Endothelial cell of umbilical vein (primary cell): ENCODE data around the gene HSD17B2. TPM values are rescaled to one million over a fixed set of nuclear protein-coding genes. Genes with fewer than 3 reads are reported as not detected.

Experiments
- BruUV-seq: library from RNA; stranded (reverse); fragments of 400-500 nt; replicated peaks from 2 replicates; lab custom pipeline; 2021; lab: Mats Ljungman, UMichigan
- CTCF ChIA-PET: fragments of 300-600, 350-600 bp; sonication (Branson Sonifier 250); formaldehyde crosslinking; loops from one replicate; lab custom pipeline; 2021; ENCODE audit warnings: antibody characterized with exemption, inconsistent platforms; lab: Charles Lee
- POLR2A ChIA-PET: fragments of 300-600, 350-600 bp; sonication (Branson Sonifier 250); formaldehyde crosslinking; loops from one replicate; lab custom pipeline; 2021; ENCODE audit warnings: antibody characterized with exemption, inconsistent platforms; lab: Charles Lee
- DNase-seq: peaks from one replicate; pipeline ENCODE4 v3.0.0-alpha.2; 2011; ENCODE audit warnings: low read depth, low spot score
- FAIRE-seq: peaks from 2 replicates; lab custom pipeline; 2011; peaks lifted over from hg19 to GRCh38; lab: Jason Lieb, UNC
- H2AFZ ChIP-seq: 2 replicates; pipeline ENCODE4 v1.6.0; 2012; ENCODE audit warnings: low read depth, low read length, control low read depth, inconsistent platforms
- H3K27ac ChIP-seq: 2 replicates; pipeline ENCODE4 v1.5.1; 2011; ENCODE audit warnings: low read depth, mild to moderate bottlenecking, control low read depth, low read length, moderate library complexity; ENCODE audit not compliant: insufficient read depth
- H3K27me3 ChIP-seq, 2 experiments: 2 replicates each; pipeline versions ENCODE4 v1.6.0 to v1.6.1; 2011; ENCODE audit warnings: low read length in 2 of 2, mixed read lengths in 1 of 2; ENCODE audit not compliant: control insufficient read depth in 2 of 2, insufficient read depth in 2 of 2
- H3K36me3 ChIP-seq, 2 experiments: 2 replicates in 1 of 2; 3 replicates in 1 of 2; pipeline ENCODE4 v1.5.1; 2011; ENCODE audit warnings: low read length in 2 of 2, mild to moderate bottlenecking in 1 of 2, moderate library complexity in 1 of 2; ENCODE audit not compliant: control insufficient read depth in 2 of 2, insufficient read depth in 2 of 2; ENCODE audit errors: extremely low read depth in 1 of 2
- H3K4me1 ChIP-seq: 3 replicates; pipeline ENCODE4 v1.5.1; 2011; ENCODE audit warnings: mild to moderate bottlenecking, low read length; ENCODE audit not compliant: control insufficient read depth, insufficient read depth; ENCODE audit errors: extremely low read depth
- H3K4me2 ChIP-seq: 2 replicates; pipeline ENCODE4 v1.6.1; 2011; ENCODE audit warnings: low read length, control low read depth, mixed read lengths; ENCODE audit not compliant: insufficient read depth
- H3K4me3 ChIP-seq, 3 experiments: fragments of 200-600 bp in 1 of 3; sonication (generic), shearing (Covaris generic) in 1 of 3; replicated peaks in 1 of 3; 2 replicates each; pipeline ENCODE4 v1.5.1; 2011 to 2016; ENCODE audit warnings: control low read depth in 3 of 3, low read length in 3 of 3, mild to moderate bottlenecking in 2 of 3, inconsistent platforms in 1 of 3, low read depth in 1 of 3, moderate library complexity in 1 of 3; ENCODE audit not compliant: insufficient read depth in 1 of 3
- H3K79me2 ChIP-seq: 2 replicates; pipeline ENCODE4 v1.6.0; 2012; ENCODE audit warnings: low read length, inconsistent platforms; ENCODE audit not compliant: control insufficient read depth, insufficient read depth
- H3K9ac ChIP-seq: replicated peaks from 2 replicates; pipeline ENCODE3; 2011; ENCODE audit warnings: low read length, control low read depth; ENCODE audit not compliant: insufficient read depth; ENCODE audit errors: extremely low read depth
- H3K9me1 ChIP-seq: replicated peaks from 3 replicates; pipeline ENCODE4 v1.6.0; 2011; ENCODE audit warnings: mild to moderate bottlenecking, low read length; ENCODE audit not compliant: control insufficient read depth, insufficient read depth; ENCODE audit errors: extremely low read depth
- H3K9me3 ChIP-seq: replicated peaks from 2 replicates; pipeline ENCODE4 v1.5.1; 2012; ENCODE audit warnings: low read length, inconsistent platforms; ENCODE audit not compliant: control insufficient read depth, insufficient read depth
- H4K20me1 ChIP-seq: replicated peaks from 2 replicates; pipeline ENCODE3; 2011; ENCODE audit warnings: mild to moderate bottlenecking, low read length; ENCODE audit not compliant: control insufficient read depth, insufficient read depth; ENCODE audit errors: extremely low read depth
- CTCF ChIP-seq, 2 donors: IDR thresholded peaks; 1 replicate in 1 of 2; 2 replicates in 1 of 2; pipeline ENCODE4 v1.5.1; 2011; ENCODE audit warnings: low read length in 2 of 2, mild to moderate bottlenecking in 2 of 2, moderate library complexity in 2 of 2, control low read depth in 1 of 2, inconsistent platforms in 1 of 2, low read depth in 1 of 2; ENCODE audit not compliant: insufficient read depth in 1 of 2; ENCODE audit errors: extremely low read depth in 1 of 2
- EZH2 ChIP-seq: IDR thresholded peaks from 2 replicates; pipeline ENCODE4 v1.6.1; 2012; ENCODE audit warnings: borderline replicate concordance, low read depth, mild to moderate bottlenecking, moderate library complexity, low read length, inconsistent platforms; ENCODE audit not compliant: severe bottlenecking
- FOS ChIP-seq: IDR thresholded peaks from 2 replicates; pipeline ENCODE4 v1.6.1; 2011; ENCODE audit warnings: mild to moderate bottlenecking, low read length, moderate library complexity, borderline replicate concordance; ENCODE audit not compliant: insufficient read depth
- GATA2 ChIP-seq: IDR thresholded peaks from 2 replicates; pipeline ENCODE4 v1.7.0; 2011; ENCODE audit warnings: low read depth, mild to moderate bottlenecking, moderate library complexity, mixed read lengths, low read length; ENCODE audit not compliant: insufficient read length, insufficient read depth
- JUN ChIP-seq: IDR thresholded peaks from 2 replicates; pipeline ENCODE4 v1.6.1; 2011; ENCODE audit warnings: borderline replicate concordance, low read depth; ENCODE audit not compliant: insufficient read length, insufficient read depth
- MAX ChIP-seq: IDR thresholded peaks from 2 replicates; pipeline ENCODE4 v1.6.1; 2011; ENCODE audit not compliant: insufficient read depth, insufficient read length
- MYC ChIP-seq: IDR thresholded peaks from one replicate; pipeline ENCODE4 v1.6.1; 2011; ENCODE audit warnings: mild to moderate bottlenecking, low read depth, low read length
- POLR2A ChIP-seq: IDR thresholded peaks from 2 replicates; pipeline ENCODE4 v1.6.1; 2012; ENCODE audit warnings: low read depth, mild to moderate bottlenecking, control low read depth, low read length
- POLR2AphosphoS5 ChIP-seq: IDR thresholded peaks from 2 replicates; pipeline ENCODE4 v1.6.1; 2012; ENCODE audit warnings: low read depth, mild to moderate bottlenecking, control low read depth, low read length, moderate library complexity; ENCODE audit not compliant: insufficient read depth
- dilution Hi-C: fragments of 300-500 bp; cut with MboI; formaldehyde crosslinking; loops from one replicate; pipeline ENCODE4 v1.15.0; 2019; ENCODE audit warnings: low sequenced_read_pairs; ENCODE audit not compliant: extremely low pct_ligation_motif_present
- intact Hi-C: fragments of 100-400 bp; cut with micrococcal nuclease; formaldehyde crosslinking; loops from one replicate; pipeline ENCODE4 v1.10.0; 2022
- polyA plus RNA-seq, 4 experiments: library from polyadenylated mRNA; depleted of rRNA in 3 of 4; stranded (reverse) in 3 of 4; unstranded in 1 of 4; fragments of >200 nt; gene quantifications; 2 replicates each; pipeline versions ENCODE4 v1.2.1 to v1.2.3, GENCODE V29; 2011 to 2012; ENCODE audit warnings: missing spikeins in 1 of 4
- total RNA-seq: library from RNA; stranded (reverse); gene quantifications from 2 replicates; pipeline ENCODE4 v1.2.3, GENCODE V29; 2021

HSD17B2 gene
- total and polyA plus RNA-seq, 2 donors (not counting 3 experiments of a cell fraction or from before 2014, with no cell fraction given): 1.2 to 4.5 TPM

DNA sequence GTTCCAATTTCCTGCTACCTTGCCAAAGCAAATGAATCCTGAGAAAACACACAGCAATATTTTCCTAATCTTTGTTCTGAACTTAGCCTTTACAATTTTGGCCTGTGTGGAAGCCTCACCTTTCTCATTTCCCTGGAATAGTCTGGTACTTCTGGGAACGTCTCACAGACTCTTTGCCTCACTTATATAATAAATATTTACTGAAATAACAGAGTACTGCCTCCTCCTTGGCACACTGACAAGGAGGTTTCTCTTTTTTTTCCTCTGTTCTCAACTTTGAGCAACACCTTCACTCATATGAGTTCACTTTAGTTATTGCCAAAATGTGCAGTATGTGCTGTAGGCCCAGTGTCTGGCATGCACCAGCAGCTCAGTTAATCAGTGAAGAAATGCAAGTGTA is 37.3 kb downstream of the HSD17B2 start:
- CTCF ChIA-PET: interaction anchor here (1.7 kb wide), 1 partner anchor 158 kb away, joined by 4 read pairs; no protein-coding TSS in a partner anchor
- Histone ChIP-seq H3K36me3 (no peaks in the 10 kb centered on the region), H3K4me3 (no peak overlapping the region), H3K4me2 (no peak overlapping the region), H3K4me1 (no peaks in the 10 kb centered on the region), H3K79me2 (no peaks in the 10 kb centered on the region), H3K27ac (no peak overlapping the region), H4K20me1 (no peaks in the 10 kb centered on the region), H3K9me3 (no peaks in the 10 kb centered on the region), H3K27me3 (peaks cover 0 to 3% of the 10 kb centered on the region in 2 experiments), H3K9me1 (no peaks in the 10 kb centered on the region), H2AFZ (no peak overlapping the region), H3K9ac (no peak overlapping the region)
- BruUV-seq: no TSS peak
- POLR2A ChIA-PET: no interaction called here
- FAIRE-seq (no peak), DNase-seq (no peak)
- no peak for TF ChIP-seq FOS
- TF ChIP-seq JUN: no peak
- TF ChIP-seq POLR2AphosphoS5: no peak
- TF ChIP-seq MYC: no peak
- TF ChIP-seq CTCF (IDR thresholded peaks at IDR 0.05; ENCODE audit: extremely low read depth in 1 of 2, insufficient read depth in 1 of 2, low read depth in 1 of 2, low read length in 2 of 2): no peak
- no peak for TF ChIP-seq EZH2
- TF ChIP-seq GATA2: no peak
- TF ChIP-seq MAX: no peak
- no peak for TF ChIP-seq POLR2A
- intact Hi-C loops: no loop called here
- dilution Hi-C loops: no loop called here
